Peyer's patch (tissue), 4 donors: Measurements from ENCODE around the gene LRRC26. TPM values are rescaled to one million over a fixed set of nuclear protein-coding genes. Genes with fewer than 3 reads are reported as not detected.
"Not testable (repeated sequence)": the region's sequence is repeated elsewhere in the genome, so short reads cannot be mapped to it uniquely, and the experiment has no call there.

ENCODE experiments used
- DNase-seq, 3 donors: peaks; one replicate each; pipeline ENCODE4 v3.0.0-alpha.2; 2017 to 2019
- H3K27ac ChIP-seq, 4 donors: fragments of 200-600 bp; sonication (generic); one replicate each; pipeline ENCODE4 v1.5.1; 2016 to 2019
- H3K27me3 ChIP-seq, 2 donors: fragments of 200-600 bp; sonication (generic); one replicate each; pipeline ENCODE4 v1.5.1; 2019
- H3K36me3 ChIP-seq, 3 donors: fragments of 200-600 bp; sonication (generic); one replicate each; pipeline ENCODE4 v1.5.1; 2016 to 2019
- H3K4me1 ChIP-seq, 4 donors: fragments of 200-600 bp; sonication (generic); one replicate each; pipeline ENCODE4 v1.5.1; 2016 to 2019
- H3K4me3 ChIP-seq, 4 donors: fragments of 200-600 bp; sonication (generic); 1 replicate in 3 of 4; 2 replicates in 1 of 4; pipeline ENCODE4 v1.5.1; 2016 to 2019; ENCODE audit warnings: mild to moderate bottlenecking in 1 of 4
- H3K9me3 ChIP-seq, 4 donors: fragments of 200-600 bp; sonication (generic); one replicate each; pipeline ENCODE4 v1.5.1; 2016 to 2019; ENCODE audit warnings: mild to moderate bottlenecking in 1 of 4
- POLR2A ChIP-seq, 2 donors: fragments of 450-650 bp; IDR thresholded peaks; one replicate each; pipeline ENCODE4 v1.5.1; 2017; ENCODE audit warnings: antibody characterized with exemption in 2 of 2, mild to moderate bottlenecking in 2 of 2, moderate library complexity in 2 of 2
- small RNA-seq, 2 donors: library from RNA; depleted of rRNA; stranded (forward); fragments of <200 nt; gene quantifications; one replicate each; pipeline ENCODE3, GENCODE V24; 2016
- total RNA-seq, 4 donors: library from RNA; depleted of rRNA; stranded (reverse); fragments of >200 nt; gene quantifications; one replicate each; pipeline ENCODE4 v1.1.0, GENCODE V29; 2016
- TF ChIP-seq, protein P1 (sequence below), 6 experiments: fragments of 450-650 bp in 4 of 6; fragments of 200-600 bp in 2 of 6; sonication (generic) in 1 of 6; IDR thresholded peaks; one replicate each; pipeline ENCODE4 v1.5.1; 2017 to 2019; ENCODE audit warnings: antibody characterized with exemption in 6 of 6, mild to moderate bottlenecking in 3 of 6, moderate library complexity in 1 of 6

The LRRC26 gene
- total RNA-seq, 4 donors from 2014 or later, result 14.5 to 45.7 (median 34.1) TPM

DNA sequence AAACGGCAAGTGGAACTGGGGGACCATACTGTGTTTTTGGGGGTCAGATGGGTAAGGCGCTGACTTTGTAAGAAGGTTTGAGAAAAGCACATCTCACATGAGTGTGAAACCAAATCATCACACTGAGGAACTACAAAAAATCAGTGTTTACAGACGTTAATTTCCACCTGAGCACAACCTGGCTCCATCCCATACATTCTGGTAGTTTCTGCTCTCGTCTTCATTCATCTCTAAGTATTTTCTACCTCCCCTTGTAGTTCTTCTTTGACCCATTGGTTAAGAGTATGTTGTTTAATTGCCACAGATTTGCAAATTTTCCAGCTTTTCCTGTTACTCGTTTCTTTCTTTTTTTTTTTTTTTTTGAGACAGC lies 46.4 kb downstream of the LRRC26 start:
- Histone ChIP-seq H3K4me3 (no peak overlapping the region), H3K4me1 (peaks cover 0 to 27% (median 20%) of the 10 kb centered on the region in 4 donors), H3K27ac (peak overlapping the region in 1 of 4 donors; percentile 72), H3K36me3 (no peaks in the 10 kb centered on the region), H3K9me3 (no peaks in the 10 kb centered on the region), H3K27me3 (no peaks in the 10 kb centered on the region)
- DNase-seq, result no peak
- TF ChIP-seq, protein P1, sequence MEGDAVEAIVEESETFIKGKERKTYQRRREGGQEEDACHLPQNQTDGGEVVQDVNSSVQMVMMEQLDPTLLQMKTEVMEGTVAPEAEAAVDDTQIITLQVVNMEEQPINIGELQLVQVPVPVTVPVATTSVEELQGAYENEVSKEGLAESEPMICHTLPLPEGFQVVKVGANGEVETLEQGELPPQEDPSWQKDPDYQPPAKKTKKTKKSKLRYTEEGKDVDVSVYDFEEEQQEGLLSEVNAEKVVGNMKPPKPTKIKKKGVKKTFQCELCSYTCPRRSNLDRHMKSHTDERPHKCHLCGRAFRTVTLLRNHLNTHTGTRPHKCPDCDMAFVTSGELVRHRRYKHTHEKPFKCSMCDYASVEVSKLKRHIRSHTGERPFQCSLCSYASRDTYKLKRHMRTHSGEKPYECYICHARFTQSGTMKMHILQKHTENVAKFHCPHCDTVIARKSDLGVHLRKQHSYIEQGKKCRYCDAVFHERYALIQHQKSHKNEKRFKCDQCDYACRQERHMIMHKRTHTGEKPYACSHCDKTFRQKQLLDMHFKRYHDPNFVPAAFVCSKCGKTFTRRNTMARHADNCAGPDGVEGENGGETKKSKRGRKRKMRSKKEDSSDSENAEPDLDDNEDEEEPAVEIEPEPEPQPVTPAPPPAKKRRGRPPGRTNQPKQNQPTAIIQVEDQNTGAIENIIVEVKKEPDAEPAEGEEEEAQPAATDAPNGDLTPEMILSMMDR (IDR thresholded peaks at IDR 0.05), result no peak
- TF ChIP-seq POLR2A (IDR thresholded peaks at IDR 0.05), result no peak

DNA sequence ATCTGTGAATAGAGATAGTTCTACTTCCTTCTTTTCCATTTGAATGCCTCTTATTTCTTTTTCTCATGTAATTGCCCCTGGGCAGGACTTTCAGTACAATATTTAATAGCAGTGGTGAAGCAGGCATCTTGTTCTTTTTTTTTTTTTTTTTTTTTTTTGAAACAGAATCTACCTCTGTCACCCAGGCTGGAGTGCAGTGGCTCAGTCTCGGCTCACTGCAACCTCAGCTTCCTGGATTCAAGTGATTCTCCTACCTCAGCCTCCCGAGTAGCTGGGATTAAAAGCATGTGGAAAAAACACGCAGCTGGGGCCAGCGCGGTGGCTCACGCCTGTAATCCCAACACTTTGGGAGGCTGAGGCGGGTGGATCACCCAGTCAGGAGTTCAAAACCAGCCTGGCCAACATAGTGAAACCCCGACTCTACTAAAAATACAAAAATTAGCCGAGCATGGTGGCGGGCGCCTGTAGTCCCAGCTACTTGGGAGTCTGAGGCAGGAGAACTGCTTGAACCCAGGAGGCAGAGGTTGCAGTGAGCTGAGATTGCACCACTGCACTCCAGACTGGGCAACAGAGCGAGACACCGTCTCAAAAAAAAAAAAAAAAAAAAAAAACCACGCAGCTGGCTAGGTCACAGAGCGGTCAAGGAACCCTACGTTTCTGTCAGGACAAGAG lies 46.9 kb downstream of the LRRC26 start:
- H3K27me3 ChIP-seq, H3K36me3 ChIP-seq, H3K4me3 ChIP-seq, H3K9me3 ChIP-seq: not testable (repeated sequence)
- peaks cover 0 to 22% (median 16%) of the 10 kb centered on the region in 4 donors for H3K4me1 ChIP-seq
- DNase-seq, result peak in 1 of 3 donors; percentile 33
- peak overlapping the region in 1 of 4 donors; percentile 72 for H3K27ac ChIP-seq

DNA sequence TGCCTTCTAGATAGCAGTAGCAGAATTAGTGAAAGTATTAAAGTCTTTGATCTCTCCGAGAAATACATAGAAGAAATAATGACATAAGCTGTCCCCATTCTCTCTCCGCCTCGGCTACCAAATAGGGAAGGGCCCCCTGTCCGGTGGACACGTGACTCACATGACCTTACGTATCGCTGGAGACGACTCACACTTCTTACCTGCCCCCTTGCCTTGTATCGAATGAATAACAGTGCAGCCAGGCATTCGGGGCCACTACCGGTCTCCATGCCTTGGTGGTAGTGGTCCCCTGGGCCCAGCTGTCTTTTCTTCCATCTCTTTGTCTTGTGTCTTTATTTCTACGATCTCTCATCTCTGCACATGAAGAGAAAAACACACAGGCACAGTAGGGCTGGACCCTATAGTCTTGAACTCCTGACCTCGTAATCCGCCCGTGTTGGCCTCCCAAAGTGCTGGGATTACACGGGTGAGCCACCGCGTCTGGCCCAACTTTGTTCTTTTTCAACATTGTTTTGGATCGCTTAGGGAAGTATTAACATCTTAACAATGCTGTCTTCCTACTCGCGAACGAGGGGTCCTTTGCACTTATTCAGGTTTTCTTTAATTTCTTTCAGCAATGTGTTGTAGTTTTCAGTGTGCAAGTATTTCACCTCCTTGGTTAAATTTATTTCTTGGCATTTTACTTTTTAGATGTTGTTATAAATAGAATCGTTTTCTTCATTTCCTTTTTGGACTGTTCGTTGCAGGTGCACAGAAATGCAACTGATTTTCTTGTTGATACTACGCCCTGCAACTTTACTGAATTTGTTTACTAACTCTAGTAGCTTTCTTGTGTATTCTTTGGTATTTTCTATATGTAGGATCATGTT lies 47.7 kb downstream of the LRRC26 start:
- peak in 1 of 3 donors; percentile 50 for DNase-seq
- not testable (repeated sequence) for H3K9me3 ChIP-seq, H3K36me3 ChIP-seq, H3K27me3 ChIP-seq, H3K4me3 ChIP-seq
- Histone ChIP-seq H3K4me1 (peaks cover 0 to 15% (median 9%) of the 10 kb centered on the region in 4 donors), H3K27ac (peak overlapping the region in 1 of 4 donors; percentile 72)

Small RNA genes lying within 50 kb of the gene (small RNA-seq; reads per million reads assigned to genes)
- gene MIR3621, result 0 reads per million in 2 donors

Other genes starting within 250 kb of the LRRC26 start
- gene FBXW5, start 225.3 kb downstream of the LRRC26 start, total RNA-seq, result 100 to 1,000 TPM; 247 to 470 (median 336) TPM
- gene C8G, start 224.8 kb downstream of the LRRC26 start, total RNA-seq, result 100 to 1,000 TPM in 1 of 4 donors, 10 to 100 TPM in 2, not detected in 1; 24.9 to 148 (median 66.2) TPM
- 1 to 10 TPM in 3 of 4 donors, not detected in 1; 1.8 to 8.7 (median 7.9) TPM for gene LCN12, start 217.8 kb downstream of the LRRC26 start, total RNA-seq
- 10 to 100 TPM in 2 of 4 donors, 1 to 10 TPM in 2; 1.2 to 21.5 (median 7.8) TPM for gene PTGDS, start 192.5 kb downstream of the LRRC26 start, total RNA-seq
- under 1 TPM in 2 of 4 donors, not detected in 2; 0.28 to 0.83 TPM for gene LCNL1, start 187.1 kb downstream of the LRRC26 start, total RNA-seq
- gene PAXX, start 177.6 kb downstream of the LRRC26 start, total RNA-seq, result 10 to 100 TPM; 52.3 to 92.4 (median 63.0) TPM
- 1 to 10 TPM in 1 of 4 donors, not detected in 3; 3.3 TPM for gene CLIC3, start 173.5 kb downstream of the LRRC26 start, total RNA-seq
- 10 to 100 TPM; 46.4 to 69.0 (median 49.0) TPM for gene ABCA2, start 141.8 kb downstream of the LRRC26 start, total RNA-seq
- not detected for gene FUT7, start 138.0 kb downstream of the LRRC26 start, total RNA-seq
- gene NPDC1, start 123.9 kb downstream of the LRRC26 start, total RNA-seq, result 100 to 1,000 TPM in 2 of 4 donors, 10 to 100 TPM in 2; 54.2 to 106 (median 83.8) TPM
- 10 to 100 TPM in 3 of 4 donors, 1 to 10 TPM in 1; 5.0 to 53.8 (median 28.9) TPM for gene ENTPD2, start 116.0 kb downstream of the LRRC26 start, total RNA-seq
- gene SAPCD2, start 99.5 kb downstream of the LRRC26 start, total RNA-seq, result 10 to 100 TPM in 1 of 4 donors, 1 to 10 TPM in 3; 5.6 to 12.4 (median 7.9) TPM
- gene UAP1L1, start 92.5 kb downstream of the LRRC26 start, total RNA-seq, result 10 to 100 TPM in 1 of 4 donors, 1 to 10 TPM in 3; 4.9 to 15.7 (median 6.6) TPM
- gene MAN1B1, start 83.1 kb downstream of the LRRC26 start, total RNA-seq, result 10 to 100 TPM; 42.7 to 74.7 (median 61.0) TPM
- 100 to 1,000 TPM in 1 of 4 donors, 10 to 100 TPM in 3; 44.7 to 177 (median 76.7) TPM for gene DPP7, start 55.3 kb downstream of the LRRC26 start, total RNA-seq
- not detected for gene GRIN1, start 30.9 kb downstream of the LRRC26 start, total RNA-seq
- not detected for gene TMEM210, start 2.0 kb upstream of the LRRC26 start, total RNA-seq
- gene ANAPC2, start 18.5 kb upstream of the LRRC26 start, total RNA-seq, result 100 to 1,000 TPM in 2 of 4 donors, 10 to 100 TPM in 2; 37.7 to 118 (median 78.7) TPM
- gene SSNA1, start 18.6 kb upstream of the LRRC26 start, total RNA-seq, result 10 to 100 TPM; 58.6 to 82.0 (median 71.6) TPM
- 100 to 1,000 TPM in 3 of 4 donors, 10 to 100 TPM in 1; 28.1 to 167 (median 130) TPM for gene TPRN, start 30.7 kb upstream of the LRRC26 start, total RNA-seq
- gene TMEM203, start 35.6 kb upstream of the LRRC26 start, total RNA-seq, result 10 to 100 TPM; 11.6 to 33.5 (median 27.6) TPM
- gene NDOR1, start 35.6 kb upstream of the LRRC26 start, total RNA-seq, result 10 to 100 TPM; 16.3 to 39.2 (median 25.1) TPM
- 1 to 10 TPM in 2 of 4 donors, not detected in 2; 4.4 to 5.9 TPM for gene RNF208, start 52.2 kb upstream of the LRRC26 start, total RNA-seq
- gene CYSRT1, start 55.1 kb upstream of the LRRC26 start, total RNA-seq, result 1 to 10 TPM in 2 of 4 donors, not detected in 2; 1.3 to 1.9 TPM
- not detected for gene RNF224, start 57.5 kb upstream of the LRRC26 start, total RNA-seq
- gene SLC34A3, start 60.9 kb upstream of the LRRC26 start, total RNA-seq, result 10 to 100 TPM in 2 of 4 donors, 1 to 10 TPM in 1, not detected in 1; 4.0 to 14.8 (median 13.3) TPM
- gene TUBB4B, start 71.2 kb upstream of the LRRC26 start, total RNA-seq, result 100 to 1,000 TPM; 174 to 409 (median 322) TPM
- gene STPG3, start 81.2 kb upstream of the LRRC26 start, total RNA-seq, result not detected
- gene NELFB, start 85.3 kb upstream of the LRRC26 start, total RNA-seq, result 10 to 100 TPM; 47.4 to 57.8 (median 50.2) TPM
- 10 to 100 TPM; 33.8 to 45.7 (median 39.2) TPM for gene TOR4A, start 107.7 kb upstream of the LRRC26 start, total RNA-seq
- gene NRARP, start 132.2 kb upstream of the LRRC26 start, total RNA-seq, result 10 to 100 TPM; 35.3 to 56.1 (median 43.8) TPM